Activated naive CD8-positive, alpha-beta T cell treated with anti-CD3 and anti-CD28 coated beads for 36 hours (primary cell): ENCODE results near the gene VAMP7. TPM values are rescaled to one million over a fixed set of nuclear protein-coding genes. Genes with fewer than 3 reads are reported as not detected.
"Not testable (repeated sequence)": the region's sequence is repeated elsewhere in the genome, so short reads cannot be mapped to it uniquely, and the experiment has no call there.

Experiments
- DNase-seq: peaks from one replicate; pipeline ENCODE4 v3.0.0; 2021
- H3K27ac Mint-ChIP-seq: one replicate; pipeline ENCODE4 v1.8.0; 2022; ENCODE audit warnings: mild to moderate bottlenecking, moderate library complexity, mixed read lengths
- H3K27me3 Mint-ChIP-seq: one replicate; pipeline ENCODE4 v1.8.0; 2022; ENCODE audit warnings: mild to moderate bottlenecking, mixed read lengths
- H3K36me3 Mint-ChIP-seq: one replicate; pipeline ENCODE4 v1.8.0; 2021; ENCODE audit warnings: mild to moderate bottlenecking, mixed read lengths
- H3K4me1 Mint-ChIP-seq: one replicate; pipeline ENCODE4 v1.8.0; 2021; ENCODE audit warnings: mixed read lengths
- H3K4me3 Mint-ChIP-seq: one replicate; pipeline ENCODE4 v1.8.0; 2022; ENCODE audit warnings: mild to moderate bottlenecking, moderate library complexity, mixed read lengths
- H3K9me3 Mint-ChIP-seq: one replicate; pipeline ENCODE4 v1.8.0; 2022; ENCODE audit warnings: mixed read lengths
- total RNA-seq, 2 experiments: library from RNA; stranded (reverse); gene quantifications; one replicate each; pipeline ENCODE4 v1.2.3, GENCODE V29; 2021

The VAMP7 gene
- total RNA-seq, 2 experiments from 2014 or later = 30.1 to 31.1 TPM

DNA sequence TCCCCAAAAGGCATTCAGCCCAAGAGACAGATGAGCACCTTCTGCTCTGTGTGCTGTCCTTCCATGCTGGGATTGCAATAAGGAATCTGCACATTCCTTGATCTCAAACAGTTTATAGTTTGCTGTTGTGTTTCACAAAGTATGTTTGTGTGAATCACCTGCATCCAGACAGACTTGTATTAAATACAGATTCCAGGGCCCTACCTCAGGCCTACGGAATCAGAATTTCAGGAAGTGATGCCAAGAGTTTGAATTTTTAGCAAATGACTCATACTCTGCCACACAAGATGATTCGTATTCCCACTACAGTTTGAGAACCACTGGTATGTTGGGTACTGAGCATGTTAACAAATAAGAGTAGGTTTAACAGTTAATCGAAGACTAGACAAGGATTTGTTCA lies 7.0 kb downstream of the VAMP7 start:
- DNase-seq = no peak
- H3K9me3 Mint-ChIP-seq = no peaks in the 10 kb centered on the region
- H3K4me1 Mint-ChIP-seq = peaks cover 9% of the 10 kb centered on the region
- no peak overlapping the region for H3K27ac Mint-ChIP-seq
- H3K36me3 Mint-ChIP-seq = peaks cover 6% of the 10 kb centered on the region
- no peak overlapping the region for H3K4me3 Mint-ChIP-seq
- no peaks in the 10 kb centered on the region for H3K27me3 Mint-ChIP-seq

DNA sequence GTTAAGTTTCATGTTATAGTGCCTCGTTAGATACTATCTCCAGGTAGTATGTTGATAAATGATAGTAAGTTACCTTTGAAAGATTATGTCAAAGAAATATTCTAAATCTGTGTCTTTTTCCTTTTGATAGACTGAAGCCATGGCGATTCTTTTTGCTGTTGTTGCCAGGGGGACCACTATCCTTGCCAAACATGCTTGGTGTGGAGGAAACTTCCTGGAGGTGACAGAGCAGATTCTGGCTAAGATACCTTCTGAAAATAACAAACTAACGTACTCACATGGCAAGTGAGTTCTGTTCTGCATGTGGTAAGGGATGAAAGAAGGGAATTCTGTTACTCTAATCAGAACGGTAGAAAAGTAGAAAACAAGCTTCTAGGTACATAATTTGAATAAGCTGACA lies 8.2 kb downstream of the VAMP7 start:
- Mint-ChIP-seq H3K9me3 (no peaks in the 10 kb centered on the region), H3K27ac (no peak overlapping the region), H3K4me1 (peaks cover 14% of the 10 kb centered on the region), H3K27me3 (no peaks in the 10 kb centered on the region), H3K36me3 (peaks cover 12% of the 10 kb centered on the region), H3K4me3 (no peak overlapping the region)
- no peak for DNase-seq

DNA sequence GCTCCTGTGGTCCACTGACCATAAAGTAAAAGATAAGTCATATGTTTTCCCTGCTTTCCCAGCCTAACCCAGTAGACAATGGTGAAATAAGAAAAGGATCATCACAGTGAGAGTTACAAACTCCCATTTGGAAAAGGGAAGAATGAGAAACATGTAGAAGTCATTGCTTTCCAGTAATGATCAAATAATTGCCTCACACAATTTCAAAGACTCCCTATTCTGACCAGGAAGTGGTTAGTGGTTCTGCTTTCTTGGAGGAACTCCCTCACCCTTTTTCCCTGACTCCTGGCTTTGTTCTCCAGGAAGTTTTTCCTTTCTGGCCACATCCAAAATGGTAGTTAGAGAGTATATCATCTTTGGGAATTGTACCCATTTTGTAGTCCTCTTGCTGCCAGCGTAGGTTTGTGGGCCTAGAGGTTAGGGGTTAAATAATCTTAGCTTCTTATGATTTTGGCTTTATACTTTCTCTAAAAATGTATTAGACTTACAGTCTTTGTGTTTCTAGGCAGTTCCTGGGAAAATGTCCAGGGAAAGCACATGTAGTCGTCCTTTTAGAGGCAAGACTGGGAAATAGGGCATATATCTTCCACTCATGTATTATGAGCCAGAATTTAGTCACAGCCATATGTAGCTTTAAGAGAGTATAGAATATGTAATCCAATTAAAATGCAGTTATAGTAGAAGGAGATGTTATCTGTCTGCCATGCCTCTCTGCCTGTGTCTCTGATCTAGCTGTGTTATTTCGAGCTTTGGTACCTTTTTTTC lies 10.5 kb downstream of the VAMP7 start:
- DNase-seq = no peak
- H3K4me1 Mint-ChIP-seq = peaks cover 6% of the 10 kb centered on the region
- H3K27me3 Mint-ChIP-seq = no peaks in the 10 kb centered on the region
- H3K4me3 Mint-ChIP-seq = no peak overlapping the region
- peaks cover 20% of the 10 kb centered on the region for H3K36me3 Mint-ChIP-seq
- no peaks in the 10 kb centered on the region for H3K9me3 Mint-ChIP-seq
- H3K27ac Mint-ChIP-seq = no peak overlapping the region

DNA sequence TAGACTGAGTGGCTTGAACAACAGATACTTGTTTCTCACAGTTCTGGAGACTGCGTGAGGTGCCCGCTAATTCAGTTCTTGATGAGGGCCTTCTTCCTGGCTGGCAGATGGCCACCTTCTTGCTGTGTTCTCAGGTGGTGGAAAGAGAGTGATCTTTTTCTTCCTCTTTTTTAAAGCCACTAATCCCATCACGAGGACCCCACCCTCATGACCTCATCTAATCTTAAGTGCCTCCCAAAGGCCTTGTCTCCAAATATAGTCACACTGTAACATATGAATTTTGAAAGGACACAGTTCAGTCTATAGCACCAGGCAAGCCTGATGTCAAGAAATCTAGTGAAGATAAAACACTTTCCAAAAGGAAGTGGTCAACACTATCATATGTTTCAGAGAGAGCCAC lies 12.4 kb downstream of the VAMP7 start:
- no peaks in the 10 kb centered on the region for H3K27me3 Mint-ChIP-seq
- no peak for DNase-seq
- H3K4me3 Mint-ChIP-seq = no peak overlapping the region
- peaks cover 20% of the 10 kb centered on the region for H3K36me3 Mint-ChIP-seq
- H3K9me3 Mint-ChIP-seq = no peaks in the 10 kb centered on the region
- no peak overlapping the region for H3K27ac Mint-ChIP-seq
- H3K4me1 Mint-ChIP-seq = peaks cover 6% of the 10 kb centered on the region

DNA sequence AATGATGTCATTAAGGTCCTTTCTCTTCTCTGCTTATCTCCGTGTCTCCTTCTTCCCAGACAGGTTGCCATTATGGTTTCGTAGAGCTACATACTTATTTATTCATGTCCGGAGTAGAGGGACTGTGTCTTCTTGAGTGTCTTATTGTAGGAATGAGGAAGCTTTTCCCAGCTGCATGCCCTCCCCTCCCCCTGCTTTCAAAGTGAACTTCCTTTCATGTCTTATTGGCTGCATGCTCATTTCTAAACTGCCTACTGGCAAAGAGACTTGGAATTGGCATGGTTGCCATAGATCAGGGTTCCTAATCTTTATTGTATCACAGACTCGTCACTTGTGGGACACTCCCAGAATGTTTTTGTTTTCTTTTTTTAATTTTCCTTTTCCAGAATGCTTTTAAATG lies 15.4 kb downstream of the VAMP7 start:
- peaks cover 27% of the 10 kb centered on the region for H3K36me3 Mint-ChIP-seq
- H3K27ac Mint-ChIP-seq = no peak overlapping the region
- no peaks in the 10 kb centered on the region for H3K27me3 Mint-ChIP-seq
- no peak for DNase-seq
- no peak overlapping the region for H3K4me3 Mint-ChIP-seq
- H3K9me3 Mint-ChIP-seq = no peaks in the 10 kb centered on the region
- peaks cover 6% of the 10 kb centered on the region for H3K4me1 Mint-ChIP-seq

DNA sequence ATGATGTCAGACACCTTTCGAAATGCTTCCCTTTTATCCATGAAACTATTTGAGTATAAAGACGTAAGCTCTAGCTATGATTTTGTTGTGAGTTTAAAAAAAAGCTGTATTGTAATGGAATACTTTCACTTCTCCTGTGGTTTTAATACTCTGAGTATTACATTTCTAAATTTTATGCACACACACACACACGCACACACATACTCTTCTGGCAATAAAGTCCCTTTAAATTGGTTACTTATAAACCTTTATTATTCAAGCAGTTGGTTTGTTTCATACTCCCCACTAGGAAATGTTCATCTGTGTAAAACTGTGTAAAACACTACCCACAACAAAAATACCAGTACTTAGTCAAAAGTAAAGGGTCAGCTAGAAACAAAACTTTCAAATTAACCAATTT lies 18.2 kb downstream of the VAMP7 start:
- no peaks in the 10 kb centered on the region for H3K27me3 Mint-ChIP-seq
- DNase-seq = no peak
- H3K36me3 Mint-ChIP-seq = peaks cover 29% of the 10 kb centered on the region
- H3K4me1 Mint-ChIP-seq = no peaks in the 10 kb centered on the region
- peaks cover 3% of the 10 kb centered on the region for H3K9me3 Mint-ChIP-seq
- H3K4me3 Mint-ChIP-seq = no peak overlapping the region
- no peak overlapping the region for H3K27ac Mint-ChIP-seq

DNA sequence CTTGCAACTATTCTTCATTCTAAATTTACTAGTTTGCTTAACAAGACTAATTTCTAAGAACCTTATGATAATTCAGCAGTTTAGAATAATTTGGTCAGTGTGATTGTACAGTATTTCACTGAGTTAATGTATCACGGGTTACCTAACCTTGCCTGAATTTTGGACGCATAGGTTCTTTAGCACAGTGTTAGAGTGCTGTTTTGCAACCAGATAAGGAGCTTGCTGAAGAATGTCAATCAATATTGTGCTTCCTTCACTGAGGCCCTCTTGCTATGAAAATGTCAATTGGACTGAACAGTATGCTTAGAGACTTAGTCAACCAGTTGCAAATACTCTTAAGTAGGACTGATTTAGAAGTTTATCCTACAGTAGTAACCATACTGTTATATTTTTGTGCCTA lies 19.6 kb downstream of the VAMP7 start:
- H3K4me3 Mint-ChIP-seq = no peak overlapping the region
- no peak for DNase-seq
- H3K27ac Mint-ChIP-seq = no peak overlapping the region
- no peaks in the 10 kb centered on the region for H3K27me3 Mint-ChIP-seq
- H3K9me3 Mint-ChIP-seq = peaks cover 3% of the 10 kb centered on the region
- no peaks in the 10 kb centered on the region for H3K4me1 Mint-ChIP-seq
- H3K36me3 Mint-ChIP-seq = peaks cover 27% of the 10 kb centered on the region

DNA sequence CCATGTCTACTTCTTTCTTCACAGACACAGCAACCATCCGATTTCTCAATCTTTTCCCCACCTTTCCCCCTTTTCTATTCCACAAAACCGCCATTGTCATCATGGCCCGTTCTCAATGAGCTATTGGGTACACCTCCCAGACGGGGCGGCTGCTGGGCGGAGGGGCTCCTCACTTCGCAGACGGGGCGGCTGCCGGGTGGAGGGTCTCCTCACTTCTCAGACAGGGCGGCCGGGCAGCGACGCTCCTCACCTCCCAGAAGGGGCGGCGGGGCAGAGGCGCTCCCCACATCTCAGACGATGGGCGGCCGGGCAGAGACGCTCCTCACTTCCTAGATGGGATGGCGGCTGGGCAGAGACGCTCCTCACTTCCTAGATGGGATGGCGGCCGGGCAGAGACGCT lies 26.5 kb downstream of the VAMP7 start:
- not testable (repeated sequence) for H3K4me3 Mint-ChIP-seq, H3K4me1 Mint-ChIP-seq, H3K27ac Mint-ChIP-seq, DNase-seq, H3K27me3 Mint-ChIP-seq
- Mint-ChIP-seq H3K36me3 (peaks cover 66% of the 10 kb centered on the region), H3K9me3 (peaks cover 30% of the 10 kb centered on the region)

DNA sequence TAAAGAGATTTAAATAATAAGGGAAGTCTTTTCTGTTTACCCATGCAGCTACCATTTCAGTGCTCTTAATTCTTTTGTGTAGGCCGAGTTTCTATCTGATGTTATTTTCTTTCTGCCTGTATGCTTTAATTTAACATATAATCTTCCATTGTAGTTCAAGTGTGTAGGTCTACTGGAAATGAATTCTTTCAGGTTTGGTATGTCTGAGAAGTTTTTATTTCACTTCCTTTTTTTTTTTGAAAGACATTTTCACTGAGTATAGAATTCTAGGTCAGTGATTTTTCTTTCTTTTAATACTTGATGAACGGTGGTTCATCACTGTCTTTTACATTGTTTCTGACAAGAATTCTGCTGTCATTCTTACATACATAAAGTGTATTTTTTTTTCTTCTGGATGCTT lies 42.1 kb downstream of the VAMP7 start:
- DNase-seq = no peak
- no peak overlapping the region for H3K4me3 Mint-ChIP-seq
- H3K4me1 Mint-ChIP-seq = no peaks in the 10 kb centered on the region
- H3K9me3 Mint-ChIP-seq = peaks cover 10% of the 10 kb centered on the region
- no peaks in the 10 kb centered on the region for H3K27me3 Mint-ChIP-seq
- H3K27ac Mint-ChIP-seq = no peak overlapping the region
- peaks cover 63% of the 10 kb centered on the region for H3K36me3 Mint-ChIP-seq

DNA sequence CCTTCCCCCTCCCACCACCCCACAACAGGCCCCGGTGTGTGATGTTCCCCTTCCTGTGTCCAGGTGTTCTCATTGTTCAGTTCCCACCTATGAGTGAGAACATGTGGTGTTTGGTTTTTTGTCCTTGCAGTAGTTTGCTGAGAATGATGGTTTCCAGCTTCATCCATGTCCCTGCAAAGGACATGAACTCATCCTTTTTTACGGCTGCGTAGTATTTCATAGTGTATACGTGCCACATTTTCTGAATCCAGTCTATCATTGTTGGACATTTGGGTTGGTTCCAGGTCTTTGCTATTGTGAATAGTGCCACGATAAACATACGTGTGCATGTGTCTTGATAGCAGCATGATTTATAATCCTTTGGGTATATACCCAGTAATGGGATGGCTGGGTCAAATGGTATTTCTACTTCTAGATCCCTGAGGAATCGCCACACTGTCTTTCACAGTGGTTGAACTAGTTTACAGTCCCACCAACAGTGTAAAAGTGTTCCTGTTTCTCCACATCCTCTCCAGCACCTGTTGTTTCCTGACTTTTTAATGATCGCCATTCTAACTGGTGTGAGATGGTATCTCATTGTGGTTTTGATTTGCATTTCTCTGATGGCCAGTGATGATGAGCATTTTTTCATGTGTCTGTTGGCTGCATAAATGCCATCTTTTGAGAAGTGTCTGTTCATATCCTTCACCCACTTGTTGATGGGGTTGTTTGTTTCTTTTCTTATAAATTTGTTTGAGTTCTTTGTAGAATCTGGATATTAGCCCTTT lies 49.9 kb downstream of the VAMP7 start:
- not testable (repeated sequence) for H3K4me1 Mint-ChIP-seq, DNase-seq, H3K27me3 Mint-ChIP-seq, H3K27ac Mint-ChIP-seq, H3K4me3 Mint-ChIP-seq
- Mint-ChIP-seq H3K36me3 (peaks cover 74% of the 10 kb centered on the region), H3K9me3 (peaks cover 33% of the 10 kb centered on the region)

DNA sequence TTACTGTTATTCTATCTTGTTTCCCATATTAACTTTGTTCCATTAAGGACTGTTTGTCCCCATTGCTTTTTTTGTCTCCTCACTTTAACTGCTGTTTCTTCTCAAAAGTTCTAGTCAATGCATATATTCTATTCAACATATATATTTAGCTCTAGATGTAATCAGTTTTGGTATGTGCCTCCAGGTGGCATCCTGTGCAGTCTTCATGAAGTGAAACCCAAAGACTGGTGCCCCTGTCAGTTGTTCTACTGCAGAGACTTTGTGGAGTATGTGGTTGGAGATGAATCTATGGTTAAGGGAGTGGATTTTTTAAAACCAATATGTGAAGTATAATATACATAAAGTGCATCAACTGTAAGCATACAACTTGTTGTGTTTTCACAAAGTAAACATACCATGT lies 57.0 kb downstream of the VAMP7 start:
- no peak for DNase-seq
- Mint-ChIP-seq H3K4me1 (no peaks in the 10 kb centered on the region), H3K27ac (no peak overlapping the region), H3K27me3 (no peaks in the 10 kb centered on the region), H3K9me3 (peaks cover 6% of the 10 kb centered on the region), H3K4me3 (no peak overlapping the region), H3K36me3 (peaks cover 28% of the 10 kb centered on the region)

DNA sequence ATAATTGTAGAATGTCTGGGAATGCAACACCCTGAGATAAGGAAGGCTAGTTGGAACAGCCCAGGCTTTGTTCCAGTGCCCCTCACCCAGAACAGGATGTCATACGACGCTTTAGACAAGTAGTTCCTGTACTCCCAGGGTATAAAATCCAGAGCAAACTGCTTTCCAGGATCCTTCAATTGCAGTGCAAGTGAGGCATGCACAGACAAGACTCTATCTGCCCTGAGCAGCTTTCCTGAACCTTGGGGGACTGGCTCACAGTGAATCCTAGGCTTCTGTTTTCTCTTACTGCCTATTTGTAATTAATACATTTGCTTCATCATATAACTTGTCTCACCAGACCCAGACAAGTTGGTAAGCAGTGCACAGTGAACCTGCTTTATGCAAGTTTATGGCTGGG lies 68.0 kb downstream of the VAMP7 start:
- Mint-ChIP-seq H3K36me3 (peaks cover 11% of the 10 kb centered on the region), H3K4me3 (no peak overlapping the region), H3K4me1 (no peaks in the 10 kb centered on the region), H3K27me3 (no peaks in the 10 kb centered on the region), H3K9me3 (peaks cover 3% of the 10 kb centered on the region), H3K27ac (no peak overlapping the region)
- no peak for DNase-seq

DNA sequence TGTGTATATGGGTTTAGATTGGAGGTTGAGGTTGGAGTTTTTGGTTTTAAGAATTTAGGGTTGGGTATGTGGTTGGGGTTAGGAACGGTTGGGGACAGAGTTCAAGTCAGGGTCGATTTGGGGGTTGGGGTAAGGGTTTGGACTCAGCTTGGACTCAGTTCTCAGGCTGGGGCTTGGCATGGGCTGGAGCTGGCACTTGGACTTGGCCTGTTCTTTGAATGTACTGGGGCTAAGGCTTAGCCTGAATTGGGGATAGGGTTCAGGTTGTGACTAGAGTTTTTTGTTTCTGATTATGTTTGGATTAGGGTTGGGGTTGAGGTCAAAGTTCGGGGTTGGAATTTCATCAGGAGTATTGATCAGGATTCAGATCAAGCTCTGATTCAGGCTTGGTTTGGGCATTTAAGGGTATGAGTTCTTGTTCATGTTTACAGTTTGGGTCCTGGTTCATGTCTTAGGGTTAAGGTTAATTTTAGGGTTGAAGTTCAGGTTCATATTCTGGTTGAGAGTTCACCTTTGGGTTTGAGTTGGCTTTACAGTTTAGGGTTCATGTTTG lies 70.2 kb downstream of the VAMP7 start:
- no peak for DNase-seq
- Mint-ChIP-seq H3K27ac (no peak overlapping the region), H3K4me1 (no peaks in the 10 kb centered on the region), H3K36me3 (no peaks in the 10 kb centered on the region), H3K4me3 (no peak overlapping the region), H3K27me3 (no peaks in the 10 kb centered on the region), H3K9me3 (no peaks in the 10 kb centered on the region)

DNA sequence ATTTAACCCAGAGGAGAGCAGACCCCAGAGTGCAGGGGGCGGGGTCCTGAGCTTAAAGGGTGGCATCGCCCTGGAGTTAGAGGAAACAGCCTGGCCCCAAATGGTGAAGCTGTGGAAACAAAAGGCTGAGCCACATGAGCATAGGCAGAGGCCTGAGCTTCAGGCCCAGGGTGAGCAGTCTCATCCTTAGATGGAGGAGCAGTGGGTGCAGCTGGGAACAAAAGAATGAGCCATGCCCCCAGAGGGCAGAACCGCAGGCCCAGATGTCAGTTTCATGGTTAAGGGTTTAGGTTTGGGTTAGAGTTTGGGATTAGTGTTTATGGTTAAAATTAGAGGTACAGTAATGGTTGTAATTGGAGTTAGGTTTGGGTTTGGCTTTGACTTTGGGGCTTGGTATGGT lies 71.9 kb downstream of the VAMP7 start:
- H3K4me1 Mint-ChIP-seq = no peaks in the 10 kb centered on the region
- H3K27ac Mint-ChIP-seq = no peak overlapping the region
- H3K4me3 Mint-ChIP-seq = no peak overlapping the region
- no peaks in the 10 kb centered on the region for H3K9me3 Mint-ChIP-seq
- H3K27me3 Mint-ChIP-seq = no peaks in the 10 kb centered on the region
- DNase-seq = no peak
- no peaks in the 10 kb centered on the region for H3K36me3 Mint-ChIP-seq

DNA sequence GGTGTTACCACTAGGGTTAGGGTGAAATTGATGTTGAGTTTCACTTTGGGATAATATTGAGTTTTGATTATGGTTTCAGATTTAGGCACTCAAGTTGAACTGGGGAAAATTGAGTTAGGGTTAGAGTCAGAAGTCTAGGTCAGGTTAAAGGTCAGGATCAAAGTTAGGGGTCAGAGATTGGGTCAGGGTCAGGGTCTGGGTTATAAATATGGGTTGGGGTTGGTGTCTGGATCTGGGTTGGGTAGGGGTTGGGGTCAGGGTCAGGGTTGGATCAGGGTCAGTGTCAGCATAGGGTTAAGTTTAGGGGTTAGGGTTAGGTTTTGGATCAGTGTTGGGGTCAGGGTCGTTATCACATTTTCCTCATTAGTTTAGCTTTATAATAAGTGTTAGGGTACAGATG lies 73.6 kb downstream of the VAMP7 start:
- H3K4me3 Mint-ChIP-seq = no peak overlapping the region
- H3K27me3 Mint-ChIP-seq = no peaks in the 10 kb centered on the region
- H3K27ac Mint-ChIP-seq = no peak overlapping the region
- no peak for DNase-seq
- no peaks in the 10 kb centered on the region for H3K36me3 Mint-ChIP-seq
- no peaks in the 10 kb centered on the region for H3K4me1 Mint-ChIP-seq
- H3K9me3 Mint-ChIP-seq = no peaks in the 10 kb centered on the region

DNA sequence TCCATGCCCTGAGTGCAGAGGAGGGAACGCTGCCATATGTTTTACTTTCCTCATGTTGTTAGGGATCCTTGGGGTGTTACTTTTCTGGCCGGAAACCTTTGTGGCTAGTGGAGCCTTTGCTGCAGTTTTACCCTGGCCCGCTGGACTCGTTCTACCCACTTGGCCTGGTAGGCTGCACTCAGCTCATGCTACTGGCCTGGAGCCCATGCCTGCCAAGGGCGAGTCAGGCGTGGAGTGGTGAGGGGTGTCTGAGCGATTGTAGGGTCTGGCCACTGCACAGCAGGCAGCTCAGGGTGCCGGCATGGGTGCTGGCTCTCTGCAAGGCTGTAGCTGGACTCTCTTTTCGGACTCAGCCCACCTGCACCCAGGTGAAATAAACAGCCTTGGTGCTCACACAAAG lies 75.0 kb downstream of the VAMP7 start:
- DNase-seq = no peak
- Mint-ChIP-seq H3K36me3 (no peaks in the 10 kb centered on the region), H3K4me3 (no peak overlapping the region), H3K9me3 (no peaks in the 10 kb centered on the region), H3K27ac (no peak overlapping the region), H3K27me3 (no peaks in the 10 kb centered on the region), H3K4me1 (no peaks in the 10 kb centered on the region)
